Stomach (tissue), 9 donors: ENCODE data around the gene COA3. TPM values are rescaled to one million over a fixed set of nuclear protein-coding genes. Genes with fewer than 3 reads are reported as not detected.
"Not testable (repeated sequence)": the region's sequence is repeated elsewhere in the genome, so short reads cannot be mapped to it uniquely, and the experiment has no call there.

Source experiments
- DNase-seq, 2 donors: peaks; one replicate each; pipeline versions ENCODE4 v3.0.0 to v3.0.0-alpha.2; 2013 to 2019
- H3K27ac ChIP-seq, 5 donors: fragments of 200-600 bp in 4 of 5; sonication (generic) in 4 of 5; one replicate each; pipeline ENCODE4 v1.5.1; 2013 to 2019; ENCODE audit warnings: mild to moderate bottlenecking in 1 of 5, moderate library complexity in 1 of 5
- H3K27me3 ChIP-seq, 3 donors: fragments of 200-600 bp; sonication (generic); one replicate each; pipeline ENCODE4 v1.5.1; 2017 to 2019; ENCODE audit warnings: mixed run types in 1 of 3
- H3K36me3 ChIP-seq, 4 donors: fragments of 200-600 bp; sonication (generic); 1 replicate in 3 of 4; 2 replicates in 1 of 4; pipeline ENCODE4 v1.5.1; 2016 to 2019
- H3K4me1 ChIP-seq, 4 donors: fragments of 200-600 bp; sonication (generic); one replicate each; pipeline ENCODE4 v1.5.1; 2016 to 2019
- H3K4me3 ChIP-seq, 4 donors: fragments of 200-600 bp; sonication (generic) in 3 of 4; one replicate each; pipeline ENCODE4 v1.5.1; 2016 to 2019; ENCODE audit warnings: mild to moderate bottlenecking in 1 of 4
- H3K9me3 ChIP-seq, 4 donors: fragments of 200-600 bp; sonication (generic); one replicate each; pipeline ENCODE4 v1.5.1; 2016 to 2019
- CTCF ChIP-seq, 7 experiments: fragments of 450-650 bp in 4 of 7; fragments of 200-600 bp in 3 of 7; sonication (generic) in 3 of 7; IDR thresholded peaks; one replicate each; pipeline ENCODE4 v1.5.1; 2016 to 2019; ENCODE audit warnings: antibody characterized with exemption in 7 of 7, control low read depth in 2 of 7, mild to moderate bottlenecking in 1 of 7
- EP300 ChIP-seq: sonication (generic); formaldehyde crosslinking; IDR thresholded peaks from one replicate; pipeline ENCODE4 v1.6.1; 2017; ENCODE audit warnings: antibody characterized with exemption
- POLR2A ChIP-seq, 4 donors: fragments of 450-650 bp; IDR thresholded peaks; one replicate each; pipeline ENCODE4 v1.6.1; 2016; ENCODE audit warnings: antibody characterized with exemption in 4 of 4, control low read depth in 2 of 4, mild to moderate bottlenecking in 1 of 4, moderate library complexity in 1 of 4
- POLR2AphosphoS5 ChIP-seq, 3 donors: sonication (generic); formaldehyde crosslinking; IDR thresholded peaks; one replicate each; pipeline ENCODE4 v1.6.1; 2016; ENCODE audit warnings: antibody characterized with exemption in 3 of 3
- WGBS, 5 donors: extraction: QIAGEN DNeasy Blood & Tissue Kit in 3 of 5; methylation state at CpG; one replicate each; pipeline versions ENCODE4 v1.1.5 to v1.1.7; 2013 to 2018; 5-methylcytosine and 5-hydroxymethylcytosine counted together
- intact Hi-C: fragments of 100-400 bp; cut with DNase I; formaldehyde crosslinking; loops from one replicate; pipeline ENCODE4 v1.15.1; 2023; ENCODE audit warnings: low total_unique reads
- polyA plus RNA-seq, 3 donors: library from polyadenylated mRNA; stranded (reverse); fragments of 200-250 nt; gene quantifications; one replicate each; pipeline ENCODE4 v1.2.3, GENCODE V29; 2013
- total RNA-seq, 5 donors: library from RNA; depleted of rRNA; stranded (reverse); fragments of >200 nt; gene quantifications; one replicate each; pipeline versions ENCODE4 v1.1.0 to v1.2.3, GENCODE V29; 2014 to 2016
- donor health status: healthy with polysubstance abuse.
- donor health status: Bipolar disorder and iron deficiency.
- donor health status: healthy.

Gene COA3
- total and polyA plus RNA-seq, 8 donors = 22.2 to 268 (median 152) TPM

GRCh38 chr17:42774066-42774745 lies 24.3 kb downstream of the COA3 start:
- intact Hi-C loops = no loop called here
- TF ChIP-seq EP300 = no peak
- no peak for TF ChIP-seq CTCF (IDR thresholded peaks at IDR 0.05)
- no peak for TF ChIP-seq POLR2AphosphoS5 (IDR thresholded peaks at IDR 0.05)
- TF ChIP-seq POLR2A (IDR thresholded peaks at IDR 0.05) = no peak
- H3K27me3 ChIP-seq = no peaks in the 10 kb centered on the region

DNA sequence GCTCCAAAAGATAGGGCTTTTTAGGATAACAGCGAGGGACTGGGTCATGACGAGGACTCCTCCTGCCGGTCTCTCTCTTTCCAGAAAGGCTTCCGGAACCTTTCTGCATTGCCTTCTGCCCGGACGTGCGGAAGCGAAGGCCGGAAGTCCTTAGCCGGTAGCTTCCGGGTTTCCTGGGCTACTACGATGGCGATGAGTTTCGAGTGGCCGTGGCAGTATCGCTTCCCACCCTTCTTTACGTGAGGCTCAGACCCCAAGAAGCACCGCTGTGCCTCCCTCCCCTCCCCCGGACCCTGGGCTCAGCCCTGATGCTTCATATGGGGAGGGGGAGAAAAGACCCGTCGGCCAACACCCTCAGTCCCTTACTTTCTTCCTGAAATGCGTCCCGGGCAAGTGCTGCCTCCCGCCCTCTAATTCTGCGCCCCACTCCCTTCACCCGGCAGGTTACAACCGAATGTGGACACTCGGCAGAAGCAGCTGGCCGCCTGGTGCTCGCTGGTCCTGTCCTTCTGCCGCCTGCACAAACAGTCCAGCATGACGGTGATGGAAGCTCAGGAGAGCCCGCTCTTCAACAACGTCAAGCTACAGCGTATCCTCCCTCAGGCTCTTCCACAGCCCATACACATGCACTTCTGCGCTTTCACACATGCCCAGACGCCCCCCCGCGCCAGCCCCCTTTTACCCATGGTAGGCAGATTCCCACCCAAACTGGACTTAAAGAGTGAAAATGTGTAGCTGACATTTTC lies 25.0 kb downstream of the COA3 start, which contains the start of gene VPS25:
VPS25 (plus strand) TSS at position 160 of the 746 bp plus-strand sequence; CDS start at position 187, 27 bp downstream.
- Histone ChIP-seq H3K27me3 (no peaks in the 10 kb centered on the region), H3K4me1 (peaks cover 6 to 21% (median 20%) of the 10 kb centered on the region in 4 donors), H3K36me3 (peaks cover 35 to 37% (median 36%) of the 10 kb centered on the region in 4 donors), H3K27ac (peak within 1 kb of the TSS; percentile 86 to 92 (median 88)), H3K4me3 (peak within 1 kb of the TSS; percentile 72 to 82 (median 80)), H3K9me3 (no peaks in the 10 kb centered on the region)
- DNase-seq = peak; percentile 80 to 94
- 0 to 2% (median 1%) methylated on average over 36 to 39 of the region's 39 CpGs for WGBS, 5 donors
- TF ChIP-seq POLR2A (IDR thresholded peaks at IDR 0.05) = peak in 1 of 4 donors; percentile 26
- peak; percentile 80 to 95 (median 83) for TF ChIP-seq POLR2AphosphoS5 (IDR thresholded peaks at IDR 0.05)
- TF ChIP-seq CTCF (IDR thresholded peaks at IDR 0.05) = peak in 1 of 7 experiments; percentile 14
- no peak for TF ChIP-seq EP300
- intact Hi-C loops = no loop called here

More at GRCh38 chr17:42774066-42774745, 24.3 kb downstream of the COA3 start:
- Histone ChIP-seq H3K36me3 (peaks cover 42 to 45% (median 43%) of the 10 kb centered on the region in 4 donors), H3K9me3 (no peaks in the 10 kb centered on the region), H3K27ac (peak overlapping the region in 4 of 5 donors; percentile 86 to 92 (median 88)), H3K4me3 (peak overlapping the region; percentile 72 to 82 (median 80)), H3K4me1 (peaks cover 6 to 21% (median 20%) of the 10 kb centered on the region in 4 donors)
- WGBS, 5 donors = 69 to 79% (median 76%) methylated on average over 3 of the region's 3 CpGs
- DNase-seq = no peak

- Histone ChIP-seq H3K4me1 (peaks cover 6 to 21% (median 20%) of the 10 kb centered on the region in 4 donors), H3K4me3 (peak overlapping the region; percentile 72 to 82 (median 80)), H3K27ac (peak overlapping the region; percentile 86 to 92 (median 88)), H3K27me3 (no peaks in the 10 kb centered on the region), H3K36me3 (peaks cover 29 to 32% (median 30%) of the 10 kb centered on the region in 4 donors), H3K9me3 (no peaks in the 10 kb centered on the region)
- TF ChIP-seq POLR2AphosphoS5 (IDR thresholded peaks at IDR 0.05) (no peak), EP300 (no peak), POLR2A (IDR thresholded peaks at IDR 0.05) (no peak), CTCF (IDR thresholded peaks at IDR 0.05) (no peak)
- WGBS, 5 donors = 2 to 7% (median 2%) methylated on average over 3 of the region's 3 CpGs
- DNase-seq = no peak
- intact Hi-C loops = no loop called here
These were observed 25.6 kb downstream of the COA3 start for GRCh38 chr17:42772945-42773289.

DNA sequence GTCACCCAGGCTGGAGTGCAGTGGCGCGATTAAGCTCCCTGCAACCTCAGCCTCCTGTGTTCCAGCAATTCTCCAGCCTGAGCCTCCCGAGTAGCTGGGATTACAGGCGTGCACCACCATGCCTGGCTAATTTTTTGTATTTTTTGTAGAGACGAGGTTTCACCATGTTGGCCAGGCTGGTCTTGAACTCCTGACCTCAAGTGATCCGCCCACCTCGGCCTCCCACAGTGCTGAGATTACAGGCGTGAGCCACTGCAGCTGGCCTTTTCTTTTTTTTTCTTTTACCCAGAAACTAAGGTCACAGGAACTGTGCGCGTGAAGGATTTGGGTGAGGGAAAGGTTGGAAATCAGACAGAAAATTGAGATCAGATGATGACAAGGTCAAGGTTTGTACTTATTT lies 28.5 kb downstream of the COA3 start:
- H3K4me3 ChIP-seq, H3K36me3 ChIP-seq, H3K27me3 ChIP-seq, H3K27ac ChIP-seq, DNase-seq, intact Hi-C loops, H3K9me3 ChIP-seq: not testable (repeated sequence)
- WGBS, 5 donors = 62 to 72% (median 69%) methylated on average over 10 of the region's 10 CpGs
- H3K4me1 ChIP-seq = peaks cover 6 to 21% (median 20%) of the 10 kb centered on the region in 4 donors

DNA sequence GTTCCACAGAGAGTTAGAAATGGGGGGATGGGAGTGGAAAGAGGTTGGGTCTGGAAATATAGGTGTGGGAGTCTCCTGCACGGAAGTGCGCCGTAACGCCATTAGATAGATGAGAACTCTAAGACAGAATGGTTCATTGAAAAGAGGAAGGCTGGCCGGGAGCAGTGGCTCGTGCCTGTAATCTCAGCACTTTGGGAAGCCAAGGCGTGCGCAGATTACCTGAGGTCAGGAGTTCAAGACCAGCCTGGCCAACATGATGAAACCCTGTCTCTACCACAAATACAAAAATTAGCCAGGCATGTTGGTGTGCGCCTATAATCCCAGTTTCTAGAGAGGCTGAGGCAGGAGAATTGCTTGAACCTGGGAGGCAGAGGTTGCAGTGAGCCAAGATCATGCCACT lies 30.5 kb downstream of the COA3 start:
- 68 to 74% (median 69%) methylated on average over 9 of the region's 9 CpGs for WGBS, 5 donors
- DNase-seq, H3K27ac ChIP-seq, intact Hi-C loops, H3K27me3 ChIP-seq, H3K36me3 ChIP-seq, H3K9me3 ChIP-seq, H3K4me3 ChIP-seq: not testable (repeated sequence)
- peaks cover 0 to 14% (median 10%) of the 10 kb centered on the region in 4 donors for H3K4me1 ChIP-seq
